Gastroesophageal sphincter (tissue), 4 donors: ENCODE data around the gene STK32C. TPM values are rescaled to one million over a fixed set of nuclear protein-coding genes. Genes with fewer than 3 reads are reported as not detected.

ENCODE experiments used
- ATAC-seq: fragments of 150-250 bp; one replicate; pipeline ENCODE4 v1.9.1; 2016; ENCODE audit warnings: mild to moderate bottlenecking, moderate library complexity
- H3K27ac ChIP-seq, 4 donors: fragments of 200-600 bp; sonication (generic) in 3 of 4; 1 replicate in 3 of 4; 2 replicates in 1 of 4; pipeline ENCODE4 v1.5.1; 2016 to 2019
- H3K27me3 ChIP-seq: fragments of 200-600 bp; sonication (generic); one replicate; pipeline ENCODE4 v1.5.1; 2019
- H3K36me3 ChIP-seq, 2 donors: fragments of 200-600 bp; sonication (generic); one replicate each; pipeline ENCODE4 v1.5.1; 2019; ENCODE audit warnings: control low read depth in 1 of 2
- H3K4me1 ChIP-seq, 3 donors: fragments of 200-600 bp; sonication (generic); 1 replicate in 2 of 3; 2 replicates in 1 of 3; pipeline ENCODE4 v1.5.1; 2016 to 2019; ENCODE audit warnings: control low read depth in 2 of 3
- H3K4me3 ChIP-seq, 2 donors: fragments of 200-600 bp; sonication (generic); one replicate each; pipeline ENCODE4 v1.5.1; 2019; ENCODE audit warnings: mild to moderate bottlenecking in 1 of 2, moderate library complexity in 1 of 2
- H3K9me3 ChIP-seq, 3 donors: fragments of 200-600 bp; sonication (generic); one replicate each; pipeline ENCODE4 v1.5.1; 2017 to 2019; ENCODE audit warnings: control low read depth in 2 of 3
- EP300 ChIP-seq: sonication (generic); formaldehyde crosslinking; IDR thresholded peaks from one replicate; pipeline ENCODE4 v1.6.1; 2017; ENCODE audit warnings: antibody characterized with exemption, mild to moderate bottlenecking
- POLR2A ChIP-seq, 2 donors: fragments of 450-650 bp; IDR thresholded peaks; one replicate each; pipeline ENCODE4 v1.6.1; 2017; ENCODE audit warnings: antibody characterized with exemption in 2 of 2, mild to moderate bottlenecking in 2 of 2, moderate library complexity in 1 of 2
- POLR2AphosphoS5 ChIP-seq: sonication (generic); formaldehyde crosslinking; IDR thresholded peaks from one replicate; pipeline ENCODE4 v1.6.1; 2017; ENCODE audit warnings: antibody characterized with exemption
- WGBS, 2 donors: methylation state at CpG; one replicate each; pipeline ENCODE4 v1.1.5; 2018; ENCODE audit warnings: low coverage in 1 of 2; 5-methylcytosine and 5-hydroxymethylcytosine counted together
- total RNA-seq, 4 donors: library from RNA; depleted of rRNA; stranded (reverse); fragments of >200 nt; gene quantifications; one replicate each; pipeline ENCODE4 v1.1.0, GENCODE V29; 2016
- TF ChIP-seq, protein P1 (sequence below), 4 experiments: fragments of 200-600 bp in 2 of 4; fragments of 450-650 bp in 2 of 4; sonication (generic) in 1 of 4; IDR thresholded peaks; one replicate each; pipeline ENCODE4 v1.5.1; 2017 to 2019; ENCODE audit warnings: antibody characterized with exemption in 4 of 4, mild to moderate bottlenecking in 2 of 4, moderate library complexity in 2 of 4

The STK32C gene
- total RNA-seq, 4 donors from 2014 or later = 3.8 to 13.0 (median 5.1) TPM

DNA sequence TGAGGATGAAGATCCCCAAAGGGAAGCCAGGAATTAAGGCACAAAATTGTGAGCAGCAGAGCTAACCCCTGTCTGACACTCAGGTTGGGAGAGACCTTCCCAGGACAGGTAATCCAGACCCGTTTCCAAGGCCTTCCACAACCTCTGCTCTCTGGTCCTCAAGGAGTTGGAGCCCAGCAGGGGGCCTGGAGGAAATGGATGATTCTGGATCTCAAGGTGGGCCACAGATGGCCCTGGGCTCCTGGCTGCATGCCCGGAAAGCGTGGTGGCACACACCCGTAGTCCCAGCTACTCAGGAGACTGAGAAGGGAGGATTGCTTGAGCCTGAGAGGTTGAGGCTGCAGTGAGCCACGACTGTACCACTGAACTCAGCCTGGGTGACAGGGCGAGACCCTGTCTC lies 78.7 kb downstream of the STK32C start:
- 75 to 80% methylated on average over 1 to 6 of the region's 6 CpGs for WGBS, 2 donors
- H3K27me3 ChIP-seq = no peaks in the 10 kb centered on the region
- no peak overlapping the region for H3K27ac ChIP-seq
- TF ChIP-seq, protein P1, sequence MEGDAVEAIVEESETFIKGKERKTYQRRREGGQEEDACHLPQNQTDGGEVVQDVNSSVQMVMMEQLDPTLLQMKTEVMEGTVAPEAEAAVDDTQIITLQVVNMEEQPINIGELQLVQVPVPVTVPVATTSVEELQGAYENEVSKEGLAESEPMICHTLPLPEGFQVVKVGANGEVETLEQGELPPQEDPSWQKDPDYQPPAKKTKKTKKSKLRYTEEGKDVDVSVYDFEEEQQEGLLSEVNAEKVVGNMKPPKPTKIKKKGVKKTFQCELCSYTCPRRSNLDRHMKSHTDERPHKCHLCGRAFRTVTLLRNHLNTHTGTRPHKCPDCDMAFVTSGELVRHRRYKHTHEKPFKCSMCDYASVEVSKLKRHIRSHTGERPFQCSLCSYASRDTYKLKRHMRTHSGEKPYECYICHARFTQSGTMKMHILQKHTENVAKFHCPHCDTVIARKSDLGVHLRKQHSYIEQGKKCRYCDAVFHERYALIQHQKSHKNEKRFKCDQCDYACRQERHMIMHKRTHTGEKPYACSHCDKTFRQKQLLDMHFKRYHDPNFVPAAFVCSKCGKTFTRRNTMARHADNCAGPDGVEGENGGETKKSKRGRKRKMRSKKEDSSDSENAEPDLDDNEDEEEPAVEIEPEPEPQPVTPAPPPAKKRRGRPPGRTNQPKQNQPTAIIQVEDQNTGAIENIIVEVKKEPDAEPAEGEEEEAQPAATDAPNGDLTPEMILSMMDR (IDR thresholded peaks at IDR 0.05) = no peak
- TF ChIP-seq POLR2A (IDR thresholded peaks at IDR 0.05) = no peak
- no peak for TF ChIP-seq POLR2AphosphoS5
- no peak for TF ChIP-seq EP300
- H3K4me1 ChIP-seq = peaks cover 0 to 4% (median 0%) of the 10 kb centered on the region in 3 donors
- peaks cover 0 to 8% of the 10 kb centered on the region in 2 donors for H3K36me3 ChIP-seq
- no peaks in the 10 kb centered on the region for H3K9me3 ChIP-seq
- ATAC-seq = no peak
- no peak overlapping the region for H3K4me3 ChIP-seq

DNA sequence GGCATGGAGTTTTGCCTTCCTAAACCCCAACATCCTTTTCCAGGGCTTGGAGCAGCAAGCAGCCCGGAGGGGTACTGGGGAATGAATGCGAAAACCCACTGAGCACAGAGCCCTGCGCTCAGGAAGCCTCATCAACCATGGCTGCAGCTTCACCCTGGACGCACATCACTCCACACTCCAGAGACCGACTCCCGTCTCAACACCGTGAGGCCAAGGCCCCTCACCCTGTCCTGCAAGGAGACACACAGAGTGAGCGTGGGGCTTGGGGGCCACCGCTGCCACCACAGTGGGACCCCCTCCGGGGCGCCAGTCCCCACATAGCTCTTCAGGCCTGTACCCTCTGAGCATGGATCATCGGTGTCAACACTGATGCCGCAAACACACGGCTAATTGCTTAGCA lies 79.1 kb downstream of the STK32C start:
- peaks cover 0 to 4% (median 0%) of the 10 kb centered on the region in 3 donors for H3K4me1 ChIP-seq
- ATAC-seq = no peak
- 80% methylated on average over 1 of the region's 14 CpGs; no CpG with 5 or more reads in 1 of the 2 donors for WGBS, 2 donors

DNA sequence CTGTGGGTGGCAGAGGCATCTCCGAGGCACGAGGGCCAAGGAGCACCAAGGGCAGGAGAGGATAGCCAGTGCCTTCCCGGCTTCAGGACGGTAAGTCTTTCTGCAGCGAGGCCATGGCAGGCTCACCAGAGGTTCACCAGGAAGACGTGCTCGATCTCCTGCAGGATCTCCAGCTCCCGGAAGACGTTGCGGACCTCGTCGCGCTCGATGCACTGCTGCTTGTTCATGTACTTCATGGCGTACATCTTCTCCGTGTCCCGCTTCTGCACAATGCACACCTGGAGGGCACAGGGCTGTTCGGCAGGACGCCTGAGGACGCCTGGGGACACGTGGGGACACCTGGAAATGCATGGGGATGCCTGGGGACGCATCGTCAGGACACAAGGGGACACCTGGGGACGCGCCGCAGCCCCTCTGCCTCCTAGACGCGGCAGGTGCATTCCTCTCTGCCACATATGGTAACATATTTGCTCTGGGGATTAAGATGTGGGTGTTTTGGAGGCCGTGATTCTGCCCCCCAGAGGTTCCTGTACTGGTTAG lies 79.8 kb downstream of the STK32C start:
- Histone ChIP-seq H3K9me3 (no peaks in the 10 kb centered on the region), H3K27ac (no peak overlapping the region), H3K4me1 (peaks cover 0 to 9% (median 0%) of the 10 kb centered on the region in 3 donors), H3K36me3 (peaks cover 0 to 8% of the 10 kb centered on the region in 2 donors), H3K4me3 (no peak overlapping the region), H3K27me3 (no peaks in the 10 kb centered on the region)
- TF ChIP-seq, protein P1 (IDR thresholded peaks at IDR 0.05) = no peak
- TF ChIP-seq POLR2AphosphoS5 (no peak), POLR2A (IDR thresholded peaks at IDR 0.05) (no peak), EP300 (no peak)
- WGBS, 2 donors = 100% methylated on average over 7 of the region's 29 CpGs; no CpG with 5 or more reads in 1 of the 2 donors
- ATAC-seq = no peak

More for the DNA sequence above, 79.1 kb downstream of the STK32C start:
- H3K4me3 ChIP-seq = no peak overlapping the region
- H3K27me3 ChIP-seq = no peaks in the 10 kb centered on the region
- TF ChIP-seq POLR2AphosphoS5 (no peak), POLR2A (IDR thresholded peaks at IDR 0.05) (no peak), EP300 (no peak)
- TF ChIP-seq, protein P1 (IDR thresholded peaks at IDR 0.05) = no peak
- H3K27ac ChIP-seq = no peak overlapping the region
- no peaks in the 10 kb centered on the region for H3K9me3 ChIP-seq
- H3K36me3 ChIP-seq = peaks cover 0 to 8% of the 10 kb centered on the region in 2 donors

DNA sequence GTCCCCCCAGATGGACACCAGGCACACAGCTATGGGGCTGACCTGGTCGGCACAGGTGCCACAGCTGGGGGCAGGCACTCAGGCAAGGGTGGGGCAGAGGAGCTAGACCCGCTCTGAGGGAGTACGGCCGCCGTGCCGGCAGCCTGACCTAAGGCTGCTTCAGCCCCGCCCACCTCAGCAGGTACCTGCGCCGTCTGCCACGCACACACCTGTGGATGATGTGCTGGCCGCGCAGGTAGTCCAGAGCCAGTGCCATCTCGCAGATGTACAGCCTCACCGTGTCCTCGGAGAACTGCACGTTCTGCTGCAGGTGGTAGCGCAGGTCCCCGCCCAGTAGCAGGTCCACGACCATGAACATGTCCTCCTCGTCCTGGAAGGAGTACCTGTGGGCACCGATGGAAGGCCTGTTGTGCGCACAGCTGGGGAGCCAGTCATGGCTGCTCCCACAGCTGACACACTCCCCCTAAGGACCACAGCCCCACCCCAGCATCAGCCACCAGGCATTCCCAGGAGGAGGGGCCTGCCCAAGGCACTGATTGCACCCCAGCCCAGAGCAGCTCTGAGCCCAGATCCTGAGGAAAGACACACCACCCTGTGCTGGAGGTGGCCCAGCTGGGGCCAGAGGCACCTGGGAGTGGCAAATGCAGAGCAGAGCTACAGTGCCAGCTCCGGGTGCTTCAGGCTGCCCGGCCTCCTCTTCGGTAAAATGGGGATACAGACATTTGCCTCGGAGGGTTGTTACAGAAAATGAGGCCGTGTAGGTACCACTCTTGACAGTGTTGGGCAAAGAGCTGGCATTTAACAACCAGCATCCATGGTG lies 81.0 kb downstream of the STK32C start:
- Histone ChIP-seq H3K27me3 (no peaks in the 10 kb centered on the region), H3K27ac (no peak overlapping the region), H3K9me3 (no peaks in the 10 kb centered on the region), H3K4me3 (no peak overlapping the region), H3K4me1 (peaks cover 0 to 12% (median 0%) of the 10 kb centered on the region in 3 donors), H3K36me3 (peaks cover 0 to 16% of the 10 kb centered on the region in 2 donors)
- 94 to 100% methylated on average over 1 to 4 of the region's 27 CpGs for whole genome bisulfite sequencing, 2 donors
- TF ChIP-seq EP300 = no peak
- no peak for TF ChIP-seq POLR2AphosphoS5
- TF ChIP-seq, protein P1 (IDR thresholded peaks at IDR 0.05) = no peak
- TF ChIP-seq POLR2A (IDR thresholded peaks at IDR 0.05) = no peak
- no peak for ATAC-seq
